Loucy (cell line): ENCODE results near the gene UBE3C.

Source experiments
- CTCF ChIP-seq: fragments of 200-600 bp; sonication (generic); conservative IDR thresholded peaks from 2 replicates; pipeline ENCODE4 v1.5.1; 2014; ENCODE audit warnings: mild to moderate bottlenecking, antibody characterized with exemption, low read length
- EZH2phosphoT487 ChIP-seq: fragments of 200-600 bp; IDR thresholded peaks from 2 replicates; pipeline ENCODE4 v1.6.1; 2018; ENCODE audit warnings: antibody characterized with exemption, mild to moderate bottlenecking, moderate library complexity, borderline replicate concordance

- no peak for TF ChIP-seq CTCF
- no peak for TF ChIP-seq EZH2phosphoT487
These were observed 45.1 kb downstream of the UBE3C start for GRCh38 chr7:157183832-157184231.
